Heart right ventricle (tissue), 16 donors: ENCODE measurements around the gene ADORA2A. TPM values are rescaled to one million over a fixed set of nuclear protein-coding genes. Genes with fewer than 3 reads are reported as not detected.
A peak's percentile ranks its signal among the peaks of the same experiment; 100 is the strongest.

ENCODE experiments used
- ATAC-seq, 8 donors: fragments of 200-7000 bp; cut with Tn5 transposase; one replicate each; pipeline ENCODE4 v1.9.1; 2020; ENCODE audit warnings: mild to moderate bottlenecking in 8 of 8, moderate library complexity in 8 of 8, moderate number of reproducible peaks in 1 of 8
- DNase-seq, 2 donors: peaks; one replicate each; pipeline ENCODE4 v3.0.0-alpha.2; 2020
- H3K27ac ChIP-seq, 10 donors: fragments of 200-600 bp; sonication (generic) in 2 of 10; one replicate each; pipeline versions ENCODE4 v1.5.0 to v1.8.0; 2020 to 2022; ENCODE audit warnings: mild to moderate bottlenecking in 3 of 10
- H3K27me3 ChIP-seq, 7 donors: fragments of 200-600 bp; one replicate each; pipeline ENCODE4 v1.8.0; 2021 to 2022; ENCODE audit warnings: mild to moderate bottlenecking in 2 of 7
- H3K36me3 ChIP-seq, 9 donors: fragments of 200-600 bp; sonication (generic) in 1 of 9; one replicate each; pipeline versions ENCODE4 v1.5.0 to v1.8.0; 2020 to 2022; ENCODE audit warnings: mild to moderate bottlenecking in 2 of 9
- H3K4me1 ChIP-seq, 9 donors: fragments of 200-600 bp; sonication (generic) in 1 of 9; one replicate each; pipeline versions ENCODE4 v1.5.0 to v1.8.0; 2020 to 2022; ENCODE audit warnings: mild to moderate bottlenecking in 4 of 9
- H3K4me3 ChIP-seq, 10 donors: fragments of 200-600 bp; sonication (generic) in 2 of 10; one replicate each; pipeline versions ENCODE4 v1.5.0 to v1.8.0; 2020 to 2022; ENCODE audit warnings: mild to moderate bottlenecking in 7 of 10, moderate library complexity in 2 of 10
- H3K9me3 ChIP-seq, 11 donors: fragments of 200-600 bp in 10 of 11; sonication (generic) in 2 of 11; one replicate each; pipeline versions ENCODE4 v1.5.0 to v1.8.0; 2013 to 2022; ENCODE audit warnings: mild to moderate bottlenecking in 2 of 11, control low read depth in 1 of 11, moderate library complexity in 1 of 11
- CTCF ChIP-seq, 9 donors: fragments of 200-600 bp; sonication (generic) in 2 of 9; IDR thresholded peaks; one replicate each; pipeline versions ENCODE4 v1.5.0 to v1.8.0; 2021 to 2022; ENCODE audit warnings: antibody characterized with exemption in 9 of 9, mild to moderate bottlenecking in 5 of 9, moderate library complexity in 1 of 9
- whole genome bisulfite sequencing, 2 donors: extraction: QIAGEN DNeasy Blood & Tissue Kit; methylation state at CpG; one replicate each; pipeline ENCODE4 v1.1.7; 2013; ENCODE audit warnings: inconsistent platforms in 1 of 2; 5-methylcytosine and 5-hydroxymethylcytosine counted together
- intact Hi-C, 10 donors: fragments of 100-400 bp; cut with DNase I; formaldehyde crosslinking; loops; one replicate each; pipeline versions ENCODE4 v1.11.1 to v1.14.2; 2022
- polyA plus RNA-seq, 2 donors: library from polyadenylated mRNA; stranded (reverse); fragments of 200-250 nt; gene quantifications; one replicate each; pipeline ENCODE4 v1.2.3, GENCODE V29; 2013
- total RNA-seq, 10 donors: library from RNA; stranded (reverse); fragmentation: NEBNext Ultra II Directional in 3 of 10; extraction: Animal tissue kit (Norgen Biotek cat#: 25700) in 3 of 10; gene quantifications; one replicate each; pipeline versions ENCODE4 v1.2.1 to v1.2.4, GENCODE V29; 2021 to 2023
- donor health status: Arrhythmogenic right ventricular cardiomyopathy.
- donor health status: ischemic (EF 13 %, LVEDD 7.1; RV severe dilation, severe dysfunction).
- donor health status: healthy with polysubstance abuse.
- donor health status: DM: no; HTN: yes; CAD: no.
- donor health status: DM: no; HTN: no; CAD: no.
- donor health status: ischemic (EF 25% LVEDD 6.9; RV normal size, moderate dysfunction).
- donor health status: ischemic (EF 25% LVEDD 5.7; RV mildly dilated, moderate dysfunction).
- donor health status: healthy.
- donor health status: DM: yes; HTN: yes; CAD: no.
- donor health status: Ischemic cardiomyopathy.
- donor health status: ischemic (EF 35%, LVEDD 5.7; RV mildly dilated, moderate dysfunction).
- donor health status: nonischemic (EF 11% LVEDD 7.7; RV severe dilation, severe dysfunction).
- donor health status: DM: yes; HTN: yes; CAD: no.
- donor health status: PGD.
- donor health status: ischemic (EF 29% LVEDD 5.4; RV normal size, mild dysfunction).
- donor health status: nonischemic (EF 23%, LVEDD 6.1; RV moderate dilation, normal function).

ADORA2A gene
- total and polyA plus RNA-seq, 12 donors, result 1.5 to 9.7 (median 4.1) TPM

- H3K4me3 ChIP-seq, result no peak overlapping the region
- no peaks in the 10 kb centered on the region for H3K9me3 ChIP-seq
- peaks cover 0 to 68% (median 30%) of the 10 kb centered on the region in 9 donors for H3K4me1 ChIP-seq
- H3K27ac ChIP-seq, result peak overlapping the region in 7 of 10 donors; percentile 25 to 81 (median 34)
- TF ChIP-seq CTCF (IDR thresholded peaks at IDR 0.05), result no peak
- peaks cover 0 to 48% (median 8%) of the 10 kb centered on the region in 9 donors for H3K36me3 ChIP-seq
- 82 to 83% methylated on average over 8 of the region's 8 CpGs for WGBS, 2 donors
- no peak for ATAC-seq
- DNase-seq, result no peak
- intact Hi-C loops, result no loop called here
- no peaks in the 10 kb centered on the region for H3K27me3 ChIP-seq
These were observed 14.9 kb downstream of the ADORA2A start for GRCh38 chr22:24442352-24442744.

GRCh38 chr22:24443668-24444067 lies 16.3 kb downstream of the ADORA2A start:
- intact Hi-C loops, result no loop called here
- no peak for DNase-seq
- no peak for TF ChIP-seq CTCF (IDR thresholded peaks at IDR 0.05)

GRCh38 chr22:24444251-24444650 lies 16.9 kb downstream of the ADORA2A start:
- DNase-seq (no peak), ATAC-seq (no peak)
- peaks cover 0 to 37% (median 8%) of the 10 kb centered on the region in 9 donors for H3K36me3 ChIP-seq
- peaks cover 0 to 59% (median 30%) of the 10 kb centered on the region in 9 donors for H3K4me1 ChIP-seq
- no peaks in the 10 kb centered on the region for H3K27me3 ChIP-seq
- H3K9me3 ChIP-seq, result no peaks in the 10 kb centered on the region
- intact Hi-C loops, result no loop called here
- H3K4me3 ChIP-seq, result no peak overlapping the region
- 94 to 98% methylated on average over 3 of the region's 3 CpGs for WGBS, 2 donors
- no peak for TF ChIP-seq CTCF (IDR thresholded peaks at IDR 0.05)
- H3K27ac ChIP-seq, result peak overlapping the region in 1 of 10 donors; percentile 15

More at GRCh38 chr22:24443668-24444067, 16.3 kb downstream of the ADORA2A start:
- H3K9me3 ChIP-seq, result no peaks in the 10 kb centered on the region
- H3K36me3 ChIP-seq, result peaks cover 0 to 37% (median 8%) of the 10 kb centered on the region in 9 donors
- H3K27me3 ChIP-seq, result no peaks in the 10 kb centered on the region
- H3K27ac ChIP-seq, result no peak overlapping the region
- H3K4me3 ChIP-seq, result no peak overlapping the region
- peaks cover 0 to 60% (median 30%) of the 10 kb centered on the region in 9 donors for H3K4me1 ChIP-seq
- no peak for ATAC-seq

- H3K36me3 ChIP-seq, result peaks cover 0 to 37% (median 8%) of the 10 kb centered on the region in 9 donors
- H3K27me3 ChIP-seq, result no peaks in the 10 kb centered on the region
- H3K9me3 ChIP-seq, result no peaks in the 10 kb centered on the region
- H3K27ac ChIP-seq, result peak overlapping the region in 2 of 10 donors; percentile 6 to 15
- intact Hi-C loops, result no loop called here
- no peak for TF ChIP-seq CTCF (IDR thresholded peaks at IDR 0.05)
- 74 to 76% methylated on average over 12 of the region's 12 CpGs for WGBS, 2 donors
- peaks cover 0 to 57% (median 36%) of the 10 kb centered on the region in 9 donors for H3K4me1 ChIP-seq
- no peak overlapping the region for H3K4me3 ChIP-seq
- DNase-seq (no peak), ATAC-seq (peak in 3 of 8 donors; percentile 13 to 29 (median 21))
These were observed 17.5 kb downstream of the ADORA2A start for GRCh38 chr22:24444729-24445466.
